Stimulated activated naive B cell treated with anti-CD40 and anti-IgM and Interleukin-4, amounts not matched to agents 10 μg/mL and 1 μg/mL and 100 μg/mL, for 72 hours (primary cell): ENCODE data around the gene PCNX2.

ENCODE experiments used
- ATAC-seq, 2 donors: fragments of 150-1000 bp; cut with Tn5 transposase; replicated peaks; 2 replicates each; pipeline ENCODE4 v1.10.0; 2021; ENCODE audit warnings: moderate library complexity in 1 of 2
- DNase-seq: peaks from one replicate; pipeline ENCODE4 v3.0.0; 2021
- H3K27ac Mint-ChIP-seq: one replicate; pipeline ENCODE4 v1.8.0; 2022; ENCODE audit warnings: mild to moderate bottlenecking, mixed read lengths
- H3K27me3 Mint-ChIP-seq, 2 donors: one replicate each; pipeline ENCODE4 v1.8.0; 2022; ENCODE audit warnings: mixed read lengths in 2 of 2
- H3K36me3 Mint-ChIP-seq, 2 donors: one replicate each; pipeline ENCODE4 v1.8.0; 2022; ENCODE audit warnings: mixed read lengths in 2 of 2, mild to moderate bottlenecking in 1 of 2
- H3K4me1 Mint-ChIP-seq, 2 donors: one replicate each; pipeline ENCODE4 v1.8.0; 2022; ENCODE audit warnings: mixed read lengths in 2 of 2, mild to moderate bottlenecking in 1 of 2
- H3K4me3 Mint-ChIP-seq, 2 donors: one replicate each; pipeline ENCODE4 v1.8.0; 2022; ENCODE audit warnings: mild to moderate bottlenecking in 2 of 2, mixed read lengths in 2 of 2, moderate library complexity in 1 of 2
- H3K9me3 Mint-ChIP-seq, 2 donors: one replicate each; pipeline ENCODE4 v1.8.0; 2022; ENCODE audit warnings: mixed read lengths in 2 of 2, mild to moderate bottlenecking in 1 of 2

PCNX2 gene

GRCh38 chr1:232987046-232987773 lies 308.3 kb downstream of the PCNX2 start:
- Mint-ChIP-seq H3K36me3 (peaks cover 20 to 34% of the 10 kb centered on the region in 2 donors), H3K27ac (peak overlapping the region; percentile 9), H3K27me3 (no peaks in the 10 kb centered on the region), H3K4me3 (no peak overlapping the region), H3K9me3 (no peaks in the 10 kb centered on the region), H3K4me1 (no peaks in the 10 kb centered on the region)
- ATAC-seq (no peak), DNase-seq (no peak)

GRCh38 chr1:232986527-232986922 lies 309.0 kb downstream of the PCNX2 start:
- DNase-seq (no peak), ATAC-seq (no peak)
- no peaks in the 10 kb centered on the region for H3K27me3 Mint-ChIP-seq
- no peaks in the 10 kb centered on the region for H3K4me1 Mint-ChIP-seq
- peaks cover 15 to 28% of the 10 kb centered on the region in 2 donors for H3K36me3 Mint-ChIP-seq
- no peak overlapping the region for H3K4me3 Mint-ChIP-seq
- H3K9me3 Mint-ChIP-seq: no peaks in the 10 kb centered on the region
- H3K27ac Mint-ChIP-seq: no peak overlapping the region

GRCh38 chr1:232985882-232986526 lies 309.5 kb downstream of the PCNX2 start:
- H3K9me3 Mint-ChIP-seq: no peaks in the 10 kb centered on the region
- H3K4me3 Mint-ChIP-seq: no peak overlapping the region
- H3K36me3 Mint-ChIP-seq: peaks cover 13 to 24% of the 10 kb centered on the region in 2 donors
- ATAC-seq (no peak), DNase-seq (no peak)
- no peak overlapping the region for H3K27ac Mint-ChIP-seq
- H3K4me1 Mint-ChIP-seq: no peaks in the 10 kb centered on the region
- no peaks in the 10 kb centered on the region for H3K27me3 Mint-ChIP-seq

- Mint-ChIP-seq H3K4me3 (no peak overlapping the region), H3K27ac (no peak overlapping the region), H3K9me3 (no peaks in the 10 kb centered on the region), H3K36me3 (peaks cover 13 to 22% of the 10 kb centered on the region in 2 donors), H3K27me3 (no peaks in the 10 kb centered on the region), H3K4me1 (no peaks in the 10 kb centered on the region)
- ATAC-seq (no peak), DNase-seq (no peak)
Observed at GRCh38 chr1:232984577-232985425, 310.7 kb downstream of the PCNX2 start.

GRCh38 chr1:232983817-232984567 lies 311.5 kb downstream of the PCNX2 start:
- no peak for DNase-seq
- no peaks in the 10 kb centered on the region for H3K27me3 Mint-ChIP-seq

GRCh38 chr1:232983375-232983774 lies 312.1 kb downstream of the PCNX2 start:
- peaks cover under 1 to 2% of the 10 kb centered on the region in 2 donors for H3K4me1 Mint-ChIP-seq
- ATAC-seq (no peak), DNase-seq (no peak)
- no peak overlapping the region for H3K4me3 Mint-ChIP-seq
- H3K27me3 Mint-ChIP-seq: no peaks in the 10 kb centered on the region
- peaks cover 0 to 3% of the 10 kb centered on the region in 2 donors for H3K9me3 Mint-ChIP-seq
- no peak overlapping the region for H3K27ac Mint-ChIP-seq
- H3K36me3 Mint-ChIP-seq: peaks cover 14 to 28% of the 10 kb centered on the region in 2 donors

More at GRCh38 chr1:232983817-232984567, 311.5 kb downstream of the PCNX2 start:
- Mint-ChIP-seq H3K4me1 (no peaks in the 10 kb centered on the region), H3K36me3 (peaks cover 10 to 24% of the 10 kb centered on the region in 2 donors), H3K27ac (no peak overlapping the region), H3K9me3 (peaks cover 0 to under 1% of the 10 kb centered on the region in 2 donors), H3K4me3 (no peak overlapping the region)
- no peak for ATAC-seq

GRCh38 chr1:232982238-232982944 lies 313.1 kb downstream of the PCNX2 start:
- no peak for DNase-seq
- no peak for ATAC-seq
- no peak overlapping the region for H3K27ac Mint-ChIP-seq
- peaks cover 8 to 11% of the 10 kb centered on the region in 2 donors for H3K4me1 Mint-ChIP-seq
- H3K4me3 Mint-ChIP-seq: no peak overlapping the region
- H3K36me3 Mint-ChIP-seq: peaks cover 24 to 38% of the 10 kb centered on the region in 2 donors
- H3K9me3 Mint-ChIP-seq: peaks cover 0 to 3% of the 10 kb centered on the region in 2 donors
- H3K27me3 Mint-ChIP-seq: no peaks in the 10 kb centered on the region

- Mint-ChIP-seq H3K27ac (no peak overlapping the region), H3K9me3 (peaks cover 0 to 3% of the 10 kb centered on the region in 2 donors), H3K36me3 (peaks cover 34 to 45% of the 10 kb centered on the region in 2 donors), H3K27me3 (no peaks in the 10 kb centered on the region), H3K4me3 (no peak overlapping the region), H3K4me1 (peaks cover 8 to 13% of the 10 kb centered on the region in 2 donors)
- no peak for DNase-seq
- ATAC-seq: no peak
Observed at GRCh38 chr1:232980986-232981560, 314.5 kb downstream of the PCNX2 start.

- no peak for ATAC-seq
- Mint-ChIP-seq H3K27me3 (no peaks in the 10 kb centered on the region), H3K4me1 (peaks cover 8 to 13% of the 10 kb centered on the region in 2 donors), H3K9me3 (peaks cover 0 to 3% of the 10 kb centered on the region in 2 donors), H3K36me3 (peaks cover 37 to 49% of the 10 kb centered on the region in 2 donors), H3K4me3 (no peak overlapping the region), H3K27ac (peak overlapping the region; percentile 27)
- no peak for DNase-seq
Observed at GRCh38 chr1:232980355-232980978, 315.1 kb downstream of the PCNX2 start.

GRCh38 chr1:232979558-232979957 lies 316.0 kb downstream of the PCNX2 start:
- Mint-ChIP-seq H3K27ac (no peak overlapping the region), H3K36me3 (peaks cover 43 to 53% of the 10 kb centered on the region in 2 donors), H3K9me3 (peaks cover 0 to 3% of the 10 kb centered on the region in 2 donors), H3K4me1 (peaks cover 8 to 13% of the 10 kb centered on the region in 2 donors), H3K27me3 (no peaks in the 10 kb centered on the region), H3K4me3 (no peak overlapping the region)
- ATAC-seq (no peak), DNase-seq (no peak)

- Mint-ChIP-seq H3K36me3 (peaks cover 48 to 58% of the 10 kb centered on the region in 2 donors), H3K9me3 (peaks cover 5 to 9% of the 10 kb centered on the region in 2 donors), H3K27me3 (no peaks in the 10 kb centered on the region), H3K4me3 (no peak overlapping the region), H3K27ac (peak overlapping the region; percentile 43), H3K4me1 (peaks cover 8 to 13% of the 10 kb centered on the region in 2 donors)
- ATAC-seq (no peak), DNase-seq (no peak)
Observed at GRCh38 chr1:232978815-232979214, 316.7 kb downstream of the PCNX2 start.

- peaks cover 52 to 62% of the 10 kb centered on the region in 2 donors for H3K36me3 Mint-ChIP-seq
- DNase-seq (peak; percentile 6), ATAC-seq (peak; percentile 74 to 80)
- H3K4me3 Mint-ChIP-seq: peak overlapping the region in 1 of 2 donors; percentile 11
- H3K27ac Mint-ChIP-seq: peak overlapping the region; percentile 87
- no peaks in the 10 kb centered on the region for H3K27me3 Mint-ChIP-seq
- peaks cover 8 to 13% of the 10 kb centered on the region in 2 donors for H3K4me1 Mint-ChIP-seq
- peaks cover 11 to 15% of the 10 kb centered on the region in 2 donors for H3K9me3 Mint-ChIP-seq
Observed at GRCh38 chr1:232978091-232978634, 317.4 kb downstream of the PCNX2 start.
